ENCODE data around the gene RUVBL1. TPM values are rescaled to one million over a fixed set of nuclear protein-coding genes. Genes with fewer than 3 reads are reported as not detected.

The RUVBL1 gene
- total RNA-seq, 1 experiment from 2014 or later = 236 TPM

GRCh38 chr3:128100638-128101037, 23.0 kb downstream of the RUVBL1 start:
- DNase-seq = no peak
- Histone ChIP-seq H3K27me3 (no peaks in the 10 kb centered on the region), H3K36me3 (peaks cover 95% of the 10 kb centered on the region), H3K4me3 (no peak overlapping the region), H3K9me3 (no peaks in the 10 kb centered on the region)

- DNase-seq = no peak
- peaks cover 90% of the 10 kb centered on the region for H3K36me3 ChIP-seq
- no peaks in the 10 kb centered on the region for H3K9me3 ChIP-seq
These were observed 23.5 kb downstream of the RUVBL1 start for GRCh38 chr3:128100161-128100560.

DNA sequence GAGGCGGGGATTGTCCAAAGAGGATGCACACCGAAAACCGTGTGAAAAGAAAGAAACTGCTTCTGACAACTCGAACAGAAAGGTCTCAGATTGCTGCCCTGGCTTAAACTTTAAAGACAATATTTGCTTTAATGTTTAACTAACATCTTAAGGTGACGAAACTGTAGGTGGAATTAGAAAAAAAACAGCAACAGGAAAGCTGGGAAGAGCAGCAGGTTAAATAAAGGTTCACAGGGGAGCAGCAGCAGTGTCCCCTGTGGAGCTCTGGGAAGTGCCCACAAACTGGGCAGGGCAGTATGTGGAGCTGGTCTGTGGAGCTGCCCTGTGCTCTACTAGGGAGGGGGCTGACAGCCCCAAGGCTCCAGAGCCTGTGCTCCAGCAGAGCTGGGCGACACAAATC, 25.4 kb downstream of the RUVBL1 start:
- Histone ChIP-seq H3K27me3 (no peaks in the 10 kb centered on the region), H3K9me3 (no peaks in the 10 kb centered on the region), H3K36me3 (peaks cover 91% of the 10 kb centered on the region), H3K4me3 (no peak overlapping the region)
- DNase-seq = no peak

More at GRCh38 chr3:128100161-128100560, 23.5 kb downstream of the RUVBL1 start:
- no peaks in the 10 kb centered on the region for H3K27me3 ChIP-seq
- H3K4me3 ChIP-seq = no peak overlapping the region

GRCh38 chr3:128095222-128095703, 28.3 kb downstream of the RUVBL1 start:
- Histone ChIP-seq H3K9me3 (no peaks in the 10 kb centered on the region), H3K4me3 (no peak overlapping the region), H3K36me3 (peaks cover 81% of the 10 kb centered on the region), H3K27me3 (no peaks in the 10 kb centered on the region)
- peak; percentile 85 for DNase-seq

DNA sequence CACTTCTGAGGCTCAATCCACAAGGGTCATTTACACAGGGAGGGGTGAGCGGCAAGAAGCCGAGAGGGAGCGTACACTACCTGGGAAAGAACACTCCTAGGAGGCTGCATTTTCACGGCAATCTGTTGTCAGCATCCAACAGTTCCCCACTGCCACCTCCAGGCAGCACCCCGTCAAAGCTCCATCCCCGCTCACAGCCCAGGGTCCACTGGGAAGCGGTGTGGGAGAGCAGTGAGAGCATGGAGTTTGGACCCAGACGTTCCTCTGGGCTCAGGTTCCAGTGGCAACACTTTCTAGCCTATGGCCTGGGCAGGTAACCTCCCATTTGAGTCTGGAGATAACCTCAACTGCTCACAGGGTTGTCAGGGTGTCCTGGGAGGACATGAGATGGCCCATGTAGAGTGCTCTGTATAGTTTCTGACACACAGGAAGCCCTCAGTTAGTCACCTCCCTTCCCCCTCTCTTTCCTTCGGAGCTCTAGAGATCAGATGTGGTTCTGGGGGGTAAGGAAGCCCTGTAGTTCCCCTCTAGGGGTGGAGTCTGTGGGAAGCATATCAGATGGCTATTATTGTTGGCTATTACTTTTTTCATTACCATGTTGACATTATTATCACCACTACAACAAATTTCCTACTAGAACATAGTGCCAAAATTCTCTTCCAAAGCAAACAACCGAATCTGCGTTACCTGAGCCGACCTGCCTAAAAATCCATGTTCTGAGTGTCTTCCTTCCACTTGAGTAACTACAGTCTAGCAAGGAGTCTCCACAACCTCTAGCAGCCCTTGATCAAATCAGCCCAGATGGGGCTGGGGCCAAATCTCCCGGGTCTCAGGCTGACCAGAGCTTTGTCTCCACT, 29.1 kb downstream of the RUVBL1 start:
- Histone ChIP-seq H3K36me3 (peaks cover 74% of the 10 kb centered on the region), H3K4me3 (no peak overlapping the region), H3K9me3 (no peaks in the 10 kb centered on the region), H3K27me3 (no peaks in the 10 kb centered on the region)
- DNase-seq = no peak

DNA sequence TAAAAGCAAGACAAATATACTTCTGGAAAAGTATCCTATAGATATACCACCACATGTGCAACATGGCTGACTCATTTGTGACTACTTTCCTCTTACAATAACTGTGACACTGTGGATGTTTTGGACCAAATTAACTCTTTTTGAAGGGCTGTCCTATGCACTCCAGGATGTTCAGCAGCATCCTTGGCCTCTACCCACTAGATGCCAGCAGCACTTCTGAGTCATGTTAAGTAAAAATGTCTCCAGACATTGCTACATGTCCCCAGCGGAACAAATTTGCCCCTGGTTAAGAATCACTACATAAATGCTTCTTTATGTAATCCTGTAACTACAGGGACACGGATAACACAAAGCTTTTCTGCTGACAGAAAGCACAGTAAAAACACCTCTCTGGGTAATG, 32.0 kb downstream of the RUVBL1 start:
- no peaks in the 10 kb centered on the region for H3K27me3 ChIP-seq
- peaks cover 65% of the 10 kb centered on the region for H3K36me3 ChIP-seq
- no peaks in the 10 kb centered on the region for H3K9me3 ChIP-seq
- DNase-seq = no peak
- no peak overlapping the region for H3K4me3 ChIP-seq

DNA sequence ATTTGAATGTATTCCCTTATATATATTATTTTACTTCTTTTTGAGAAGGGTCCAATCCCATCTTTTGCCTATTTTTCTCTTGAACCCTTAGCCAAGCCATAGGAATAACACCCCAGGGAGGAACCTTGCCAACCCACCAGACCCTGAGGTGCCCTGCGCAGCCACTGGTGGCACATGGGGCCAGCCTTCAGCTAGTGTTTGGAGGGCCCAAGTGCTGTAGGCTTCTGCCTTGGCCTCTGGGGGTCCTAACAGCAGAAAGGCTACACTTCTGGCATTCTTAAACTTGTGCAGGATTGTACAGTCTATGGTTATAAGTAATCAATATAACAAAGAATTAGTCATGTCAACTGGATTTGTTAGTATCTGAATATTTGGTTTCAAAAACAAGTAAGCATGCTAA, 34.5 kb downstream of the RUVBL1 start:
- no peaks in the 10 kb centered on the region for H3K9me3 ChIP-seq
- DNase-seq = no peak
- H3K27me3 ChIP-seq = no peaks in the 10 kb centered on the region
- H3K36me3 ChIP-seq = peaks cover 73% of the 10 kb centered on the region
- no peak overlapping the region for H3K4me3 ChIP-seq

DNA sequence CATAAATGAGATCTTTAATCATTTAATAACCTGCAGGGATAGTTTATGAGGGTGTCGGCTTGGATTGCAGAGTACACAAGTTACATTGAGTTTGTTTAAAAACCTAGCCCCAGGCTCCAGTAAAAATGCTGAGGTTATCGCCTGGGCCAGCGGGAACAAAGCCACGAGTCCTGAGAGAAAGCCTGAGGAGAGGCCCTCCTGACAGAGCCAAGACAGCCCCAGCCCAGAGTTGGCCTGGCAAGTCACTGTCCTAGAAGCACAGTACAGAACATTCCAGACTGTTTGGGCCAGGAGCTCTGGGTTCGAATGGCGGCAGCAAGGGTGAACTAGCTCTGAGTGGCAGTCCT, 39.0 kb downstream of the RUVBL1 start:
- Histone ChIP-seq H3K9me3 (no peaks in the 10 kb centered on the region), H3K4me3 (no peak overlapping the region), H3K27me3 (no peaks in the 10 kb centered on the region), H3K36me3 (peaks cover 90% of the 10 kb centered on the region)
- DNase-seq = no peak

DNA sequence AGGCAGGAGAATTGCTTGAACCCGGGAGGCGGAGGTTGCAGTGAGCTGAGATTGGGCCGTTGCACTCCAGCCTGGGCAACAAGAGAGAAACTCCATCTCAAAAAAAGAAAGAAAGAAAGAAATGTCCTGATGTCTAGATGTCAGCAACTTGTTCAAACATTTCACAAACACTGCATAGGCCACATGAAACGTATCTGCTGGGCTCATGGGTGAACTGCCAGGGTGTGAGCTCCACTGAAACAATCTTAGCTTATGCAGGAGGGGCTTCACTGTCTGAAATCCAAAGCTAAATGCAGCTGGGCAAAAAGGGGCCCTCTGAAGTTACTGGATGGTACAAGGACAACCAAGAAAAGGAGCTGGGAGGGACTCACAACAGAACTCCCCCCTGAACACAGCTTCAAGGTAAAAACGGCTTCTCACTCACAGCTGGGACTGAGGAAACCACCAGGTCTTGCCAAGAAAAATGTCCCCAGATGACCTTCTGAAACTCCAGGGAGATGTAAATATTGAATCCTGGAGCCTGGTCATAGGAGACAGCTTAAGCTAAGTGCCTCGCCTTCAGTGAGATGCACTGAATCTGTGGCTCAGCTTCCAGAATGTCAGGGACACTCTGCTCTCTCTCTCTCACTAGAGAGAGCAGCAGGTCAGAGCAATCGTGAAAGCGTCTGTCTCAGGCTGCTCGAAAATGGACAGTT, 39.5 kb downstream of the RUVBL1 start:
- Histone ChIP-seq H3K36me3 (peaks cover 91% of the 10 kb centered on the region), H3K4me3 (no peak overlapping the region), H3K9me3 (no peaks in the 10 kb centered on the region), H3K27me3 (no peaks in the 10 kb centered on the region)
- DNase-seq = no peak

DNA sequence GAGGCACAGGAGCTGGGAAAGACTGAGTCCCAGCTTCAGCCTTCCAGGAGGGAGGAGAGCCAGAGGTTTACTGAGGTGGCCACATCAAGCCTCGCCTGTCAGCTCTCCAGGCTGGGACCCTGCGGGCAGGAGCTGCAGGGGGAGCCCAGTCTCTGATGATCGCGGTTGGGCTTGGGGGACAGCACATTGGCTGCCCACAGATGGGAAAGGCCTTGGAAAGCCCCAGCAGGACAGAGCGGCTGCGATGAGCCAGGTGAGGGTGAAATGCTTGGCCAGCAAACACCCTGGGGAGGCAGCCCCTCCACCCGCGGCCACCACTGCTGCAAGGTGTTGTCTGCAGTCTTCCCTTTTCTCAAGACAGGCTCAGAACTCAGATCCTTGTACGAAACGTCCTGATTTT, 40.2 kb downstream of the RUVBL1 start:
- no peak for DNase-seq
- H3K4me3 ChIP-seq = no peak overlapping the region
- peaks cover 96% of the 10 kb centered on the region for H3K36me3 ChIP-seq
- H3K9me3 ChIP-seq = no peaks in the 10 kb centered on the region
- no peaks in the 10 kb centered on the region for H3K27me3 ChIP-seq

- Histone ChIP-seq H3K27me3 (no peaks in the 10 kb centered on the region), H3K36me3 (peaks cover 100% of the 10 kb centered on the region), H3K9me3 (no peaks in the 10 kb centered on the region), H3K4me3 (no peak overlapping the region)
- no peak for DNase-seq
These were observed 41.1 kb downstream of the RUVBL1 start for GRCh38 chr3:128082546-128082945.

- H3K4me3 ChIP-seq = no peak overlapping the region
- DNase-seq = no peak
- no peaks in the 10 kb centered on the region for H3K9me3 ChIP-seq
- H3K27me3 ChIP-seq = no peaks in the 10 kb centered on the region
- H3K36me3 ChIP-seq = peaks cover 95% of the 10 kb centered on the region
These were observed 41.8 kb downstream of the RUVBL1 start for GRCh38 chr3:128081846-128082245.

- no peak overlapping the region for H3K4me3 ChIP-seq
- no peaks in the 10 kb centered on the region for H3K27me3 ChIP-seq
- peaks cover 92% of the 10 kb centered on the region for H3K36me3 ChIP-seq
- DNase-seq = no peak
- no peaks in the 10 kb centered on the region for H3K9me3 ChIP-seq
These were observed 42.4 kb downstream of the RUVBL1 start for GRCh38 chr3:128081226-128081625.

GRCh38 chr3:128080323-128081080, 43.1 kb downstream of the RUVBL1 start:
- Histone ChIP-seq H3K36me3 (peaks cover 89% of the 10 kb centered on the region), H3K4me3 (no peak overlapping the region), H3K9me3 (no peaks in the 10 kb centered on the region), H3K27me3 (no peaks in the 10 kb centered on the region)
- peak; percentile 67 for DNase-seq

DNA sequence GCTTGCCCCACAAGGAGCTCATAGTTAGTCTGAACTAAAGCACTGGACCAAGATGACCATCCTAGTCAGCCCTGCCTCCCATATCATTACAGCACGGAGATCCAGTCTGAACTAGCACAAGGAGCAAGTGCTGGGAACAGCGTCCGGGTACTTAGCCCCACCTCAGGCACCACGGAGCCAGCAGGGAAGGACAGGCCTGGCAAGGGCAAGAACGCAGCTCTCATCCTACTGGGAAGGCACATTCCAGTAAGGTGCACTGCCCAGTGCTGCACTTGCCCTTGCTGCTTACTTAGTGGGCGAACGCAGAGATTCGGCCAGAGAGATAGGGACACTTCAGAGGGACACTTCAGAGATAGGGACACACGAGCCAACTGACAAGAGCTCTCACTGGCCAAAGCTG, 43.8 kb downstream of the RUVBL1 start:
- H3K36me3 ChIP-seq = peaks cover 89% of the 10 kb centered on the region
- no peaks in the 10 kb centered on the region for H3K27me3 ChIP-seq
- no peak overlapping the region for H3K4me3 ChIP-seq
- no peaks in the 10 kb centered on the region for H3K9me3 ChIP-seq
- DNase-seq = no peak

DNA sequence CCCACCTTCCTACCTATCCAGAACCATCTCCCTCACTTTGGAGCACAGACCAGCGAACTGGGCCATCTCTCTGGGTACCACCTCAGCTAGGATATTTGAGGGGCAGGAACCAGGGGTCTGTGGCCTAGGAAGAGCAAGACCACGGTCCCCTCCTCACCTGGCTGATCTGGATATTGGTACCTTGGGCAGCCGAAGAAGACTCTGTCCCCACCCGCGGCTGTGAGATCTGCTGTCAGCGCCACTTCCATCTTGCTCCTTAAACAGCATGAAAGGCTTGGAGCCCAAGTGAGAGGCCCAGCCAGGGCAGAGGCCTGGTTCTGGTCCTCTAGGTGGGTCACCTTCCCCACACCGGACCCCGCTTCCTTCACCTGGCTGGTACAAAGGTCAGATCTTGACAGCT, 44.7 kb downstream of the RUVBL1 start:
- no peak overlapping the region for H3K4me3 ChIP-seq
- no peaks in the 10 kb centered on the region for H3K9me3 ChIP-seq
- H3K36me3 ChIP-seq = peaks cover 82% of the 10 kb centered on the region
- H3K27me3 ChIP-seq = no peaks in the 10 kb centered on the region
- DNase-seq = no peak

- no peak overlapping the region for H3K4me3 ChIP-seq
- H3K36me3 ChIP-seq = peaks cover 82% of the 10 kb centered on the region
- H3K27me3 ChIP-seq = no peaks in the 10 kb centered on the region
- no peaks in the 10 kb centered on the region for H3K9me3 ChIP-seq
- DNase-seq = no peak
These were observed 45.3 kb downstream of the RUVBL1 start for GRCh38 chr3:128078322-128078721.
